ENCODE data around the gene ZNF77.
"Not testable (repeated sequence)": the region's sequence is repeated elsewhere in the genome, so short reads cannot be mapped to it uniquely, and the experiment has no call there.

The ZNF77 gene

GRCh38 chr19:2912306-2912705 is 32.5 kb downstream of the ZNF77 start:
- peak in 1 of 2 donors; percentile 43 for ATAC-seq

GRCh38 chr19:2906631-2907195 is 38.1 kb downstream of the ZNF77 start:
- ATAC-seq = no peak

GRCh38 chr19:2905918-2906519 is 38.8 kb downstream of the ZNF77 start:
- ATAC-seq = no peak

GRCh38 chr19:2903326-2903725 is 41.4 kb downstream of the ZNF77 start:
- not testable (repeated sequence) for ATAC-seq

GRCh38 chr19:2902590-2903218 is 42.1 kb downstream of the ZNF77 start:
- ATAC-seq = no peak

- ATAC-seq = peak; percentile 98 to 99
Measured at GRCh38 chr19:2900296-2901252, 44.2 kb downstream of the ZNF77 start, which contains the start of gene ZNF57. Gene ZNF57 (plus strand): TSS chr19:2900928. CDS start chr19:2901046, 118 bp downstream.

GRCh38 chr19:2896694-2897093 is 48.1 kb downstream of the ZNF77 start:
- no peak for ATAC-seq

GRCh38 chr19:2890531-2890930 is 54.2 kb downstream of the ZNF77 start:
- ATAC-seq = not testable (repeated sequence)

- peak; percentile 67 to 69 for ATAC-seq
Measured at GRCh38 chr19:2888731-2889224, 56.0 kb downstream of the ZNF77 start.

- peak; percentile 21 to 48 for ATAC-seq
Measured at GRCh38 chr19:2887391-2887914, 57.3 kb downstream of the ZNF77 start.

GRCh38 chr19:2885736-2886135 is 59.0 kb downstream of the ZNF77 start:
- ATAC-seq = no peak

GRCh38 chr19:2883686-2884439 is 60.9 kb downstream of the ZNF77 start:
- ATAC-seq = no peak
